ENCODE data around the gene HCN4. TPM values are rescaled to one million over a fixed set of nuclear protein-coding genes. Genes with fewer than 3 reads are reported as not detected.

Gene HCN4
- total and polyA plus RNA-seq, 2 of the 8 experiments (the other 6 are each of a cell fraction or from before 2014, with no cell fraction given): 3.7 to 8.5 TPM

GRCh38 chr15:73364070-73364469 is 4.7 kb downstream of the HCN4 start (continued):
- no peak for TF ChIP-seq CHD7 (IDR thresholded peaks at IDR 0.05; ENCODE audit: insufficient replicate concordance, low read length)
- TF ChIP-seq CEBPB (IDR thresholded peaks at IDR 0.05; ENCODE audit: low read depth, low read length): no peak
